ENCODE results near the gene GPR183. TPM values are rescaled to one million over a fixed set of nuclear protein-coding genes. Genes with fewer than 3 reads are reported as not detected.

Gene GPR183
- total RNA-seq, 1 donor from 2014 or later, result not detected

DNA sequence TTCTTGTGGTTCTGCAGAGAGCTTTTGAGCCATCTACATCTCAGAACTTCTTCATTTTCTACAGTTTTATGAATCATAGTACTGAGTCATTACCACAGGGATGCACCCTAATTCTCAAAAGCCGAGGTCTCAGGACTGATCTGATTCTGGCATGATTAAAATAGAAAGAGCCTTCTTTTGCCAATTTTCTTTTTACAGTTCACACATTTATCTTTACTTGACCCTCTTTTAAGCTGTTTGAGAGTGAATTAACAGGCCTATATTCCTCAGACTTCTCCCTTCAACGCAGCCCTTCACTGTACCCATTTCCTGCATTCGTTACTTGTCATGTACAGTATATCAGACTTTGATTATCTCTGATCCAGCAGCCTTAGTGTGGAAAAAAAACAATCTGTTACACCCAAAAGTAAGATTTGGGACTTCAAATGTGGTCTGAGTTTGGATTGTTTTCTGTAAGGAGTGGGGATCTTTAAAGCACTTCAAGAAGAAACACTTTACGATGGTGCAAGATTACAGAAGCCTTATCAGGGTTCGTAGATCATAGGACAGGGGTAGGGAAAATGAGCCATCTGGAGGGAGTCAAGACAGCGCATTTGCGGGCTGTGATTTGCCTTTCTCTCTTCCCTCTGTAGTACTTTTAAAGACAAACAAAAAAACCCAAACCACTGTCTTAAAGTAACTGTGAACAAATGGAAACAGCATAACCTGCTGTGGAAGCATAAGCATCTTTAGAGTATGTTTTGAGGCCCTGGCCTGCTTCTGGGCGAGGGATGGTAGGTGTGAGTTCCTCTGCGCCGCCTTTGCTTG is 15.3 kb upstream of the GPR183 start:
- Histone ChIP-seq H3K4me3 (ENCODE audit: low read depth, low read length) (no peak overlapping the region), H3K36me3 (ENCODE audit: control insufficient read depth, insufficient read depth, low read length) (no peaks in the 10 kb centered on the region), H3K27me3 (ENCODE audit: control insufficient read depth, insufficient read depth, low read length) (no peaks in the 10 kb centered on the region)
- DNase-seq (ENCODE audit: low read depth) (peak; percentile 81), FAIRE-seq (no peak)
- TF ChIP-seq, protein P1, sequence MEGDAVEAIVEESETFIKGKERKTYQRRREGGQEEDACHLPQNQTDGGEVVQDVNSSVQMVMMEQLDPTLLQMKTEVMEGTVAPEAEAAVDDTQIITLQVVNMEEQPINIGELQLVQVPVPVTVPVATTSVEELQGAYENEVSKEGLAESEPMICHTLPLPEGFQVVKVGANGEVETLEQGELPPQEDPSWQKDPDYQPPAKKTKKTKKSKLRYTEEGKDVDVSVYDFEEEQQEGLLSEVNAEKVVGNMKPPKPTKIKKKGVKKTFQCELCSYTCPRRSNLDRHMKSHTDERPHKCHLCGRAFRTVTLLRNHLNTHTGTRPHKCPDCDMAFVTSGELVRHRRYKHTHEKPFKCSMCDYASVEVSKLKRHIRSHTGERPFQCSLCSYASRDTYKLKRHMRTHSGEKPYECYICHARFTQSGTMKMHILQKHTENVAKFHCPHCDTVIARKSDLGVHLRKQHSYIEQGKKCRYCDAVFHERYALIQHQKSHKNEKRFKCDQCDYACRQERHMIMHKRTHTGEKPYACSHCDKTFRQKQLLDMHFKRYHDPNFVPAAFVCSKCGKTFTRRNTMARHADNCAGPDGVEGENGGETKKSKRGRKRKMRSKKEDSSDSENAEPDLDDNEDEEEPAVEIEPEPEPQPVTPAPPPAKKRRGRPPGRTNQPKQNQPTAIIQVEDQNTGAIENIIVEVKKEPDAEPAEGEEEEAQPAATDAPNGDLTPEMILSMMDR (IDR thresholded peaks at IDR 0.05; ENCODE audit: insufficient read depth, low read length, severe bottlenecking), result no peak

DNA sequence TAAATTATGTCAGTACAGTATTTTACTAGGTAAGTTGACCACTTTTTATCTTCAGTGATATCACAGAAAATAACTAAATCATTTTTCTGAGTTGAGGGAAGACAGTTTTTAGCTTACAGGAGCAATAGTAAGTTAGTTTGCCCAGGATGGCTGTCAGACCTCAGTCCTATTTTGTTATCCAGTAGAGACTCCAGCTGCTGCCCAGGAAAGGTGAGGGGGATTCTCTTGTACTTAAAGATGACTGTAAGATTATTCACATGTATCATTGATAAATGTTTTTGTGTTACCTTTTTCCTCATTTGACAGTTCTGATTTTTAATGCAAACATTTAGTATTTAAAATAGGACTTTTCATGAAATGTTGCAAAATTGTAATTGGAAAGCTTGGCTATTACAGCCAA is 14.5 kb upstream of the GPR183 start:
- Histone ChIP-seq H3K36me3 (ENCODE audit: control insufficient read depth, insufficient read depth, low read length) (no peaks in the 10 kb centered on the region), H3K27me3 (ENCODE audit: control insufficient read depth, insufficient read depth, low read length) (no peaks in the 10 kb centered on the region), H3K4me3 (ENCODE audit: low read depth, low read length) (no peak overlapping the region)
- no peak for DNase-seq (ENCODE audit: low read depth)
- no peak for FAIRE-seq
- TF ChIP-seq, protein P1 (IDR thresholded peaks at IDR 0.05; ENCODE audit: insufficient read depth, low read length, severe bottlenecking), result no peak

DNA sequence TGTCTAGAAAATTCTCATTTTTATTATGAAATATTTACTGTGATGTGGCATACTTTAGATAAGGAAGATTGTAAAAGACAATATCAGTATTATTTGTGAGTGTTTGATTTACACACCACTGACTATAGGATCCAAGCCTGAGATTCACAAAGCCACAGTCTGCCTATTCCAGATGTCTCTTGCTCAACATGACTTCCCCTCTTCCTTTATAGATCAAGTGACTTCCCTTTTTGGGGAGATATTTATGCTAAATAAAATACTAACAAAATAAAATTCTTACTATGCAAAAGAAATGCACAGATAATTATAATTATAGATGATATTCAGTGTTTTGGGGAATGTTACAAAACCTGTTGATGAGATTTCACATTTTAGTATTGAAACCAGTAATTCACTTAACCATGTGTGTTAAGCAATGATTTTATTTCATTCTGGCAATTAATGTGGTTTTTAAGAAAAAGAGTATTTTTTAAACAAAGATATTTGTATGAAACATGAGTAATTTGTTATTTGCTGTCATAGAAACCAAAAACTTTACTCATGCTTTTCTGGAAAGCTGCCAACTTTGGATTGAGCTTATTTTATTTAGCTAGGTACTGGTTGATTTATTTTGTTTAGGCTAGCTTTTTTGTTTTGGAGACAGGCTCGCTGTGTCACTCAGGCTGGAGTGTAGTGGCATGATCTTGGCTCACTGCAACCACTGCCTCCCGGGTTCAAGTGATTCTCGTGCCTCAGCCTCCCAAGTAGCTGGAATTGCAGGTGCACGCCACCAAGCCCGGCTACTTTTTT is 13.7 kb upstream of the GPR183 start:
- Histone ChIP-seq H3K4me3 (ENCODE audit: low read depth, low read length) (no peak overlapping the region), H3K27me3 (ENCODE audit: control insufficient read depth, insufficient read depth, low read length) (no peaks in the 10 kb centered on the region), H3K36me3 (ENCODE audit: control insufficient read depth, insufficient read depth, low read length) (no peaks in the 10 kb centered on the region)
- peak; percentile 84 for DNase-seq (ENCODE audit: low read depth)
- TF ChIP-seq, protein P1 (IDR thresholded peaks at IDR 0.05; ENCODE audit: insufficient read depth, low read length, severe bottlenecking), result no peak
- FAIRE-seq, result no peak

DNA sequence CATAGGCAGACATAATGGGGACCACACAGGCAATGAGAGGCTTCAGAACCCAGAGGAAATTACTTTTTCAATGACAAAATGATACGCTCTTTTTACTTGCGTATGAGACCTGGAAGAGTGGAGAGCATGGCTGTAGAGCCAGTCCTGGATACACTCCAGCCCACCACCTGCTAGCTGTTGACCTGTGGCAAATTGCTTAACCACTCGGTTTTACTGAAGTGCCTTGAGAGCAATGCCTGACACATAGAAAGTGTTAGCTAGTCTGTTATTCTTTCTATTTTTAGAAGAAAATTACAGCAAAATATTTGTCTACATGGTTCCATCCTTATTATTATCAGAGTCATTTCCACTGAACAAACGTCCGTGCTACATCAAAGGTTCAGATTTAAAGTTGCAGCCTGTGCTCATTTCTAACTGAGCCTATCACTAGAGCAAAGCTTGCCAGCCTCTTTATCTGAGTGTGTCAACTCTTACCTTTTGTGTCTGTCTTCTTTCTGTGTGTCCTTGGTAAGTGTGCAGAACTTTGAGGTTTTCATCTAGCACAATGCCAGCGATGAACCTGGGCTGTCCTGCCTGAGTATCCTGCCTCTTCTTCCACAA is 9.6 kb upstream of the GPR183 start:
- FAIRE-seq (no peak), DNase-seq (ENCODE audit: low read depth) (no peak)
- TF ChIP-seq, protein P1 (IDR thresholded peaks at IDR 0.05; ENCODE audit: insufficient read depth, low read length, severe bottlenecking), result no peak
- Histone ChIP-seq H3K27me3 (ENCODE audit: control insufficient read depth, insufficient read depth, low read length) (no peaks in the 10 kb centered on the region), H3K4me3 (ENCODE audit: low read depth, low read length) (no peak overlapping the region), H3K36me3 (ENCODE audit: control insufficient read depth, insufficient read depth, low read length) (peaks cover under 1% of the 10 kb centered on the region)

DNA sequence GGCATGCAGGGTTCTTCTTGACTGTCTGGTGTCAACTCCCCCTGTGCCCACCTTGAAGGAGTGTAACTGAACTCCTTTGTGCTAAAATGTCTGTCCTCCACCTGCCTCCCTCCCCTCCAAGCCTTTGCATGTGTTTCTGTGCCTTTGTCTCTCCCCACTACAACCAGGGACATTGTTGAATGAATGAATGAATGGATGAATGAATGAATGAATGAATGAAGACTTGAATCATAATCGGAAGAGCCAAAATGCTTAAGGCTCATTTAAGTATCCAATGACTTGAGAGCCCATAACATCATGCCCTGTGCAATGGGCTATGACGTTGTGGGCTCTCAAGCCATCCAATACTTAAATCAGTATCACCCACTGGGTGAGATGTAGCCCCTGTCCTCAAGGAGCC is 9.0 kb upstream of the GPR183 start:
- FAIRE-seq (no peak), DNase-seq (ENCODE audit: low read depth) (no peak)
- TF ChIP-seq, protein P1 (IDR thresholded peaks at IDR 0.05; ENCODE audit: insufficient read depth, low read length, severe bottlenecking), result no peak
- H3K4me3 ChIP-seq (ENCODE audit: low read depth, low read length), result no peak overlapping the region
- peaks cover 2% of the 10 kb centered on the region for H3K36me3 ChIP-seq (ENCODE audit: control insufficient read depth, insufficient read depth, low read length)
- H3K27me3 ChIP-seq (ENCODE audit: control insufficient read depth, insufficient read depth, low read length), result no peaks in the 10 kb centered on the region

Measured in bronchial epithelial cell (primary cell).